ENCODE data around the gene BABAM2.
"Not testable (repeated sequence)": the region's sequence is repeated elsewhere in the genome, so short reads cannot be mapped to it uniquely, and the experiment has no call there.

Gene BABAM2

DNA sequence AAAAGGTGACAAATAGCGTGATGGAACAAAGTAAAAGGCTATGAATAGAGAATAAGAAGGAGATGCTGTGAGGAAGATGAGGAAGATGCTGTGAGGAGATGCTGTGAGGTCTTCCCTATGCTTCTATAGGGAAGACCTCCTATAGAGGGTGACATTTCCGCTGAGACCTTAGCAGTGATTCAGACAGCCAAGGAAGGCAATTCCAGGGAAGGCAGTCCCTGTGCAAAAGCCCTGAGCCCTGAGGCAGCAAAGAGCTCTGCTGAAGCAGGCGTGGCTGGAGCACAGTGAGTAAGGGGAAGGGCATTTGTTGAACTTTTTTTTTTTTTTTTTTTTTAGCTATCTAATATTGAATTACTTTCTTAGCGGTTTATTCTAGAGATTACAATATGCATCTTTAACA, 359.5 kb downstream of the BABAM2 start:
- peak; percentile 77 for DNase-seq (ENCODE audit: low spot score)

DNA sequence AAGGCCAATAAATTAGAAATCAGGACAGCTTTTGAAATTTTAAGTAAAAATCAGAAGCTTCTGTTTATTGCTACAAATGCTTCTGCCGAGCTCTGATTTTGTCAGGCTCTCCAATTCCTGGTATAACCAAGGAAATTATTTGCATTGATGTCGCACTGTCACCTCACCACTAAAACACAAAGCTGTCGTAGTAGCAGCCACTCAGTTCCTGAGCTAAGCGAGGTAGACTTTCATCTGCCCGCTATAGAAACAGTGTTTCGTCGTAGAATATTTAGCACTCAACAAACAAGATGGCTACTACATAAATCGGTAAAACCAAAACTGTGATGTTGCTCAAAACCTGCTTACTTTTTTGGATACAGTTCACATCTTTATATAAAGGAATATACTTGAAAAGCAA, 360.8 kb downstream of the BABAM2 start:
- DNase-seq (ENCODE audit: low spot score) = no peak

DNA sequence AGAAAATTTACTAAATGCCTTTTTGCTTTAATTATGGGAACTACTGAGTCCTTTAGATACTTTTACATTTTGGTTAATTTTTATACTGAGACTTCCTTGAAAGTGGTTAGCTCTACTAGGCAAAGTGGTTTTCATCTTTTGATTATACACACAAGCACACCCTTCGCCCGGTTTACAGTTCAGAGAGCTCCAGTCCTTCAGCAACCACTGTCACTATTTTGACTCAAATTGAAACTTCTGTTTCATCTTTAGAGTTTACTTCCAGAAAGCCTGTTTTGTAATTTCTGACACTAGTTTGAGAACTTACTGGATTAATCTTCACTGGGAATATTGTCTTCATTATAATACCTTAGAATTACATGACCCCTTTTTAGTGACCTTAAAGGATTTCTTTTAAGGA, 361.8 kb downstream of the BABAM2 start:
- DNase-seq (ENCODE audit: low spot score) = no peak

DNA sequence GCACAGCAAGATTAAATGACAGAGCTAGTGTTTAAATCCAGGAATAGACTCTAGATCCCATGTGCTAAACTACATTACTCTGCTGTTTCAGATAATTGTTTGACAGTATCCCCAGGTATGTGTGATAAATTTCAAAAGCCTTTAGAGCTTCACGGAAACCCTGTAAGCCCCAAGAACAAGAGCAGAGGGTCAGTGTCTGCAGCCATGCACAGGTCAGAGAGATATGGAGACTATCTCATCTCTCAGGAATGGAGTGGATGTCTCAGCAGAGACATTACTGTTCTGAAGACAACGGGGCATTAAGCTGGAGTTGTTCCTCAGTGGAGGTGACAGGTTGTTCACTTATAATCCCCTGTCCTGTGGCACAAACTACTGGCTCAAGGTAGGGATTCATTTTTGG, 363.0 kb downstream of the BABAM2 start:
- DNase-seq (ENCODE audit: low spot score) = no peak

DNA sequence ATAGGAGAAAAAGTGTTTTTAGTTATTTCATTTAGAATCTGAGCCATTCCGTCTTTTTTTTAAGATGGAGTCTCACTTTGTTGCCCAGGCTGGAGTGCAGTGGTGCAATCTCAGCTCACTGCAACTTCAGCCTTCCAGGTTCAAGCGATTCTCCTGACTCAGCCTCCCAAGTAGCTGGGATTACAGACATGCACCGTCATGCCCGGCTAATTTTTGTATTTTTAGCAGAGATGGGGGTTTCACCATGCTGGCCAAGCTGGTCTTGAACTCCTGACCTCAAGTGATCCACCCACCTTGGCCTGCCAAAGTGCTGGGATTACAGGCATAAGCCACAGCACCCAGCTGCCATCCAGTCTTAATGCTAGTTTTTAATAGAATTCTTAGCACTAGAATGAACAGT, 364.7 kb downstream of the BABAM2 start:
- not testable (repeated sequence) for DNase-seq (ENCODE audit: low spot score)

DNA sequence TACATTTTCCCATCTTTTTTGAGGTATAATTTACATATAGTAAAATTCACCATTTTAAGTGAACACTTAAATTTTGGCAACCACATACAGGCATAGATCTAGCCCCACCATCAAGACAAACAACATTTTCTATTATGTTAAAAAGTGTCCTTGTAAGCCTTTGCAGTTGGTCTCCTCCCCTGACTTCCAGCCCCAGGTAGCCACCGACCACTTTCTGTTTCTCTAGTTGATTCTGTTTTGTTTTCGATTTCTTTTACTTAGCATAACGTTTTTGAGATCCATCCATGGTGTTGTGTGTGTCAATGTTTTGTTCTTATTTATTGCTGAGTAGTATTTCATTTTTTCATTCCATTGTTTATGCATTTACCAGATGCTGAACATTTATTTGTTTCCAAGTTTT, 366.7 kb downstream of the BABAM2 start:
- no peak for DNase-seq (ENCODE audit: low spot score)

DNA sequence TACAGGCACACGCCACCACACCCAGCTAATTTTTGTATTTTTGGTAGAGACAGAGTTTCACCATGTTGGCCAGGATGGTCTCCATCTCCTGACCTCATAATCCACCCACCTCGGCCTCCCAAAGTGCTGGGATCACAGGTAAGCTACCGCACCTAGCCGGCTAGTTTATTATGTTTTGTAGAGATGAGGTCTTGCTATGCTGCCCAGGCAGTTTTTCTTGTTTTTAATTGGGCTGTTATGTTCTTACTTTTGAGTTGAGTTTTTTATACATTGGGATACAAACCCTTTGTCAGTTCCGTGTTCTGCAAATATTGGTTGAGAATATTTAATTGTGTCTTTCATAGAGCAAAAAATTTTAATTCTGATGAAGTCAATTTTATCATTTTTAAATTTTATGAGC, 368.7 kb downstream of the BABAM2 start:
- DNase-seq (ENCODE audit: low spot score) = not testable (repeated sequence)

DNA sequence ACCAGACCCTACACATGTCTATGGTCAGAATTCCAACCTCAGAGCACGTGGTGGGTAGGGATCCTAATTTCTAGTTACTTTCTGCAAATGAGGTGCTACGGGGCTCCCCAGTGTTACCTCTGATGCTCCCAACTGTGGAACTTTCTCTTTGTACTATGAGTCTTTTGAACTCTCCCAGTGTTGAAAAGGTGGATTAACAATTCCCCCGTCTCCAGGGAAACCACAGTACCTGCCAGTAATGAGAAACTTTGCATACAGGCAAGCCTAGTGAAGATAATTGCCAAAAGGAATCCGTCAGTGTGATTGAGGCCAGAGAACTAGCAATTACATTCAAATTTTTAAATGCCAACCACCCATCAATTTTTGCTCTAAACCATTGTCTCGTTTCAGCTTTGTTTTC, 373.2 kb downstream of the BABAM2 start:
- DNase-seq (ENCODE audit: low spot score) = no peak

DNA sequence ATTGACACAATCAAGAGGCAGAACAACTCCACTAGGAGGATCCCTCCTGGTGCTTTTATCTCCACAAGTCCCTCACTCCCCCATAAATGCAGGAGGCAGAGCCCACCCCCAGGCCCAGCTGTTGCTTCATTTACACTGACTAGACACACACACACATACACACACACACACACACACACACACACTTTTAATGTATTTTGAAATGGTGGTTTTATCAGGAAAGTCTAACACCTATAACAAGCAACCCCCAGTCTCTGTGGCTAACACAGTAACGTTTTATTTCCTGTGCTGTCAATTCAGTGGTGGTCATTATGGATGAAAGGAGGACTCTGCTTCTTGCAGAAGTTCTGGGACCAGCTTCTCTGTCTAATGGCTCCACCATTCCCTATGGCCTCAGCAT, 376.8 kb downstream of the BABAM2 start:
- no peak for DNase-seq (ENCODE audit: low spot score)

DNA sequence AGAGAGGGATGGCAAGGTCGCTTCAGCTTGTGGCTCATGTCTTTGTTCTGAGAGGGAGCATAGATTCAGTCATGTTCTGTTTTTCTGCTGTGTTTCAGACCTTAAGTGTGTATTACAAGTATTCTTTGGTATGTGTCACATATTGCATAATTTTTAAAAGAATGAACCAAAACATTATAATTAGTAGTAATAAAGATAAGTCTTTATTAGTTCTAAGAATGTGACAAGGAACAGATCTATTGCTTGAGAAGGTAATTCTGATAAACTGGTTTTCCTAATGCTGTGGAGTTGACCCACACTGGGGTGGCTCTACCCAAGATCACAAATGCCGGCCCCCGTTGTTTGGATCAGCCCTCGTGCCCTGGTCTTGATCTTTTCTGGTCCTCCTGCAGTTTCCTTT, 377.9 kb downstream of the BABAM2 start:
- DNase-seq (ENCODE audit: low spot score) = peak; percentile 29

DNA sequence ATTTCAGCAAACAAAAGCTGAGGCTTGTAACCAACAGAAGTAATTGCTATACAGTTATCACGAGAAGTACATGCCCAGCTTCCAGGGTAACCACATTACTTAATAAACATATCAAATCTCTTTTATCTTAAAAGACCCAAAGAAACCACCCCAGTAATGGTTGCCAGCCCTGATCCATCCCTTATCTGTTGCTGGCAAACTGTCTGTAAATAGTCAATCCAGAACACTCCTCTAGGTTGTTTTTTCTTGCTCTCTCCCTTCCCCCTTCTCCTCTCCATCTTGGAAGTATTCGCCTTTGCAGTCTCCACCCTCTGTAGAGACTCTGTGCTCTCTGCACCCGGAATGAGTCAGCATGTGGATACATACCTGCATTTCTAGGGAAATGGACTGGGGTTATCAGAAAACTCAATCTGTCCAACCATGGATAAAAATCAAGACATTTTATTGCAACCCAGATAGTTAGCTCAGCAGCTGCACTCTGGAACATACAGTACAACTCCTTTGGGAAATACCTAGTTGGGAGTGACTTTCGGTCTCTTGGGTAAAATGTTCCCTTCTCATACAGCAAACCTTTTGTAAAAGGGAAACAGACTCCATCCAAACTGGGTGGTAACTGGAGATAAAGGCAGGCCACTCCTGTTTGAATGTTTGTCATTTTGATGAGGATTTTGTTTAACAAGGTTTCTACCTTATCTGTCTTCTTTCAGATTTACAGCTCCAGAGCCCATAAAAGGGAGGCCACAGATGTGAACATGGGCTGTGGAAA, 378.7 kb downstream of the BABAM2 start:
- peak; percentile 82 for DNase-seq (ENCODE audit: low spot score)

DNA sequence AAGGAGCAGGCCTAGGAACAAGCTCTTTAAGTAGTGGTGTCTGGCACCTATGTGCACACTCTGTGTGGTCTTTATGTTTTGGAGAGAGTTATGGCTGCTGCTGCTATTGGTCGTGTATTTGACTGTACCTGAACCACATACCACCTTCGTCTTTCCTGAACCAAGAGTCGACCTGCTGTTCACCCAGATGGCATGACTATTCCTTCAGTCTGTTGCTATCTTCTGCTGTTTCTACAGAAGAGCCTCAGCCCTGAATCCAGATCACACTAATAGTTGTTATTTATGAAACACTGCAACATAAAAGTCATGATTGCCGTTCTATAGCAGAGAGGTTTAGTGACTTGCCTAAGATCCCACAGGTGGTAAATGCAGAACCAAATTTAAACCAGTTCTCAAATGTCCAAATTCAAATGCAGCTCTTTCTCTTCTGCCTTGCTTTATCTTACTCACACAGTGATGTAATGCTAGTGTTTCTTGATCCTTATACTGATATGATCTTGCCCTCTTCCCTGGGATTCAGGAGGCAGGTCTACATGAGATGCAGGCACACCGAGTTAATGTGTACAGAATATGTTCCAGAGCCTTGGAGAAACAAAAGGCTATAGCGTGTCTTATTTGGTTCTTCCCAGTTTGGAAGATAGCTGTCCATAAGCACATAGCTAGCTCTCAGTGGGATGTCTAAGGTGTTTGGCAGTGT, 380.1 kb downstream of the BABAM2 start:
- no peak for DNase-seq (ENCODE audit: low spot score)

DNA sequence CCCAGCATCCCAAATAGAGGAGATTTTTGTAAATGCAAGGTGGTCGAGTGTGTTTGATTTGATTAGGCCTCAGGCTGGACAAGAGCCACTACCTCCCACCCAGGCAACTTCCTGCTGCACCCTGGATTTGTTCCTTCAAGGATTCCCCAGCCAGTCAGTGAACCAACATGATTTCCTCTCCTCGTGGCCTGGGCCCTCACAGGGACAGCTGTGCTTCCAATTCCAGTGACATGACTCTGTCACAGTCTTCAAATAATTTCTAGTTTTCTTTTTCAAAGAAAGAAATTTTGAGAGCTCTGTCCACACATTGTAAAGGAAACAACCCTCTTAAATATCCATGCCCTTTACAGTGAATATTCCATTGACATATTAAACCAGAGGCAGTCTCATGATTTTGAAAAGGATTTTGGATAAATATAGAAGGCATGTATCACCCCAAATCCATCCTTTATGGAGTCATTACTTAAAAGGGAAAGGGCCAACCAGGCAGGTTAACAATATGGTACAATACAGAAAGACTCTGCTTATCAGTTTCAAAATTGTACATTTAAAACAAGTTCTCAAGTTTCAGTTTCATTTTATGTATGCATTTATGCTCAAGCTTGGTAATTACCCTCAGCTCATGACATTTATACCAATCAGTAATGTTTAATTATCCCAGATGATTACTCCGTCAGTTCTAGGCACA, 380.8 kb downstream of the BABAM2 start:
- no peak for DNase-seq (ENCODE audit: low spot score)

DNA sequence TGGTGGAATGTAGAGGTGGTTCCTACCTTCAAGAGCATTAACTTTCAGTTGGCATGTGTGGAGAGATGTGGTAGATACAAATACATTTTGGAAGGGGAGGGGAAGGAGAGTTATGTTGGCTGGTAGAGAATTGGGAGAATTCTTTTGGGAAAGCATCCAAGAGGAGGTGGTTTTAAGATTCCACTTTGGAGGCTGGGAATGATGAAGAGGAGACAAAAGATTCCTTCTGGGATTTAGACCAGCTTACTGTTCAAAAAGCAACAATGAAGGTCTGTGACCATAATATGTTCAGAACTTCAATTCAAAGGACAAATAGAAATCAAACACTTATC, 381.4 kb downstream of the BABAM2 start:
- DNase-seq (ENCODE audit: low spot score) = no peak

DNA sequence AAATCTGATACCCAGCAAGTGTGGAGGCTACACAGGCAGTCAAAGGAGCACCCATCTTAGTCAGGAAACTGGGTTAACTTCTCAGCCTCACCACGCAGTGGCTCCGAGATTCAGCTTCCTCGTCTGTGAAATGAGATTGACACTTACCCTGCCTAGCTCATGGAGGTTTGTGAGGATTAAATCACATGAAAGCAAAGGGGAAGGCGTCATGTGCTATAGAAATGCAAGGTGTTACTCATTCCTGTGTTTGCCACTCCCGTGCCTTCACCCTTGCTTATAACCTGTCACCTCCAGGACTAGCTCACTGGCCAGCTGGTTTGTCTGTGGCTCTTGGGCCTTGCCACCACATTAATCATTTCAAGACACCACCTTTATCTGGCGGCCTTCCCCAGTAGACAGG, 383.2 kb downstream of the BABAM2 start:
- peak; percentile 54 for DNase-seq (ENCODE audit: low spot score)

DNA sequence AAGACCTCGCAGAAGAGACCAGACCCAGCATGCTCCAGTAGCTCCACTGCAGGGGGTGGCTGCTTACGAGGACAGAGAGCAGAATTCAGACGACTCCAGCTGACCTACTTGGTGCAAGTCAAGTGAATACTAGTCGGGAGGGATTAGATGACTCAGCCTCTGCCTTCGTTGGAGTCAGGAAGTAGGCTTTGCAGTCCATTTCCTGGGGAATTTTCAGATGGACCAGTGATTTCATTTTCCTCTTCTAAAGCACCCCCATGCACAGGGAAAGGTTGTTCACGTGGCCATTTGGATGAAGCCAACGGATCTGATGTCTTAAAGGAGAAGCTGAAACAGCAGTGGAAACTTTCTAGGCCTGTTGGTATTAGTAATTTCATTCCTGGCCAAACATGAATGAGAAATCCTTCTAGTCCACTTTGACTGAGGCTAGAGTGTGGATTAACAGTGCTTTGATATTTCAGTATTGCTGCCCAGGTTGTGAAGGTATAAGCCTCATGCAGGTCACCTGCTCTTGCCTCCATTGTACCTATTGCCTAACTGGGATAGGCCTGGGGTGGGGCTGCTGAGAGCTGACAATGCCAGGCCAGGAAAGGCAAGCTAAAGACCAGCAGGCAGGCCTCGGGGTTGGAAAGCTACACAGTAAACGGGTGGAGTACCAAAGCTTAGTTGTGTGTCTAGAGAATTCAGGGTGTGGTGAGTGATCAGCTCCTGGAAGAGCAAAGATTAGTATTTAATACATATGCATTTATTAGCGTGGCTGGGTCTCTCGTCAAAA, 384.6 kb downstream of the BABAM2 start:
- peak; percentile 71 for DNase-seq (ENCODE audit: low spot score)

DNA sequence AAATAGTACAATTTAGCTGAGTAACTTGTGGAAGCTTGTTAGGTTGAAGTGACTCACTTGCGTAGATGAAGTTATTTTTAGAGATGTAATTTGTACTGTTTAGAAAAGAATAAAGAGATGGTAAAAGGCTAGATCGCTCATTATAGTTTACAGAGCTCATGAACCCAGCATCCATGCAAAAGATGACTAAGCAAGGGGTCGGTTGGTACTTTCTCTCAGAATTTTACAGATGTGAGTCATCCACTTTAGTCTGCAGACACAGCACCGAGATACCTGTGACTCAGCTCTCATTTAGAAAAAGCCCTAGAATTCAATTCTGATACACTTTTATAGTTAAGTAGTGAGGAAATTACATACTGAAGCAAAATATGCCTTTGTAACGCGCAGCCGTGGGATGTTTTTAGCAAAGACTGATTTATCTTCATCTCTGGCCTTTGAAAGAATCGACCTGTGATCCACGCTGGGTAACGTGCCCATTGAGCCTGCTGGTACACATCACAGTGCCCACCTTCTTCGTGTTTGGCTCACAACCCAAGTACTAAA, 385.6 kb downstream of the BABAM2 start:
- DNase-seq (ENCODE audit: low spot score) = peak; percentile 89

DNA sequence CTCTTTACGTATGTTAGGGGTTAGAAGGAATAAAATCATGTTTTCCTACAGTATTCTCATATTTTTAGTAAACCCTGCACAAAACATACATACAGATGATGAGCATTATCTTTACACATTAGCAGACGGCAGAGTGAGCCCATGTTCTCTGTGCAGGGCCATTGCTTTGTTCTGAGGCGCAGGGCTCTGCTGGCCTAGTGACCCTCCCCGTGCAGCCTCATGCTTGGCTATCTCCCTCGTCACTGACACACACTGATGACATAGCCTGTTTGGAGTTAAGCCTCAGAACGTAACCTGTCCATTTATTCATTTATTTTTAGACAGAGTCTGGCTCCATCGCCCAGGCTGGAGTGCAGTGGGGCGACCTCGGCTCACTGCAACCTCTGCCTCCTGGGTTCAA, 386.3 kb downstream of the BABAM2 start:
- DNase-seq (ENCODE audit: low spot score) = no peak

DNA sequence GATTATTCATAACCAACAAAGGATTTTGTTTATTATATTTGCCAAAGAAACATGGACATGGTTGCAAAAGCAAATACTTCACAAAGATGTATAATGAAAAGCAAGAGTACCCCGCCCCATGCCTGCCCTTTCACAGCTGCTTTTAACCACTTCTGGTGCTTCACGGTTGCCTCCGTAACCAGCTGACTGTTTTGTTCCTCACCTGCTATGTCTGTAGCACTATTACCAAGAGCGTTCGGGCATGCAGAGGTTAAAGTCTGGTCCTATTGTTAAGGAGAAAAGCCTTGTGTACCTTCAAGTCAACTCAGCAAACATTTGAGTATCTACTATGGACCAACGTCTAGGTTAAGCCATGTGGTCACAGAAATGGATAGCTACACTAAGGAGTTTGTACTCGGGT, 386.9 kb downstream of the BABAM2 start:
- DNase-seq (ENCODE audit: low spot score) = no peak

DNA sequence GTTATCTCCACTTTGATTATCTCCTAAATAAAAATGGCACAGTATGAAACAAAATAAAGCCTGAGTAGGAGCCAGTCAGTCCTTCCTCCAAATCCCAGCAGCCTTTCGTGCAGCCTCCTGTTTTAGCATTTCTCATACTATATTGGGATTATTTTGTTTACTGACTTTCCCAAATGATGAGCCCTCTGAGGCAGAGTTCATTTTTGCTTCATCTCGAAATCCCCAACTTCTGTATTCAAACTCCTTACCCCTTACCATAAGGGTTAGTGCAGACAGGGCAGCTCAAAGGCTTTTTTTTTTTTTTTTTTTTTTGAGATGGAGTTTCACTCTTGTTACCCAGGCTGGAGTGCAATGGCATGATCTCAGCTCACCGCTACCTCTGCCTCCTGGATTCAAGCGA, 388.8 kb downstream of the BABAM2 start:
- DNase-seq (ENCODE audit: low spot score) = no peak

DNA sequence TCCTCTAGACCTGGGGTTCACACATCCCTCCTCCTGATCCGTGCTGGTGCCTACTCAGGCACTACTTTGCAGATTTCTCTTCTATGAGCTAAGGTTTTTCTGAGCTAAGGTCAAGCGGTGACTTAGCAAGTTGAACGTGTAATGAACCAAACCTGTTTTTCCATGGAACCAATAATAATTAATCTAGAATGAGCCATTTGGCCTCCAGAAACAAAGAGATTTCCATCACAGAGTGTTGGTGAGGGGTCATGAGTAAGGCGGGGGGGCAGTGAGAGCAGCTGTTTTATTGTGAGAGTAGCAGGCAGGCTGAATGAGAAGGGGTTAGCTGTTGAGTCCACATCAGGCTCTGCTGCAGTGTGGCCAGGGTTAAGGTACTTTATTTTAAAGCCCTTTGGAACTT, 390.1 kb downstream of the BABAM2 start:
- DNase-seq (ENCODE audit: low spot score) = no peak

DNA sequence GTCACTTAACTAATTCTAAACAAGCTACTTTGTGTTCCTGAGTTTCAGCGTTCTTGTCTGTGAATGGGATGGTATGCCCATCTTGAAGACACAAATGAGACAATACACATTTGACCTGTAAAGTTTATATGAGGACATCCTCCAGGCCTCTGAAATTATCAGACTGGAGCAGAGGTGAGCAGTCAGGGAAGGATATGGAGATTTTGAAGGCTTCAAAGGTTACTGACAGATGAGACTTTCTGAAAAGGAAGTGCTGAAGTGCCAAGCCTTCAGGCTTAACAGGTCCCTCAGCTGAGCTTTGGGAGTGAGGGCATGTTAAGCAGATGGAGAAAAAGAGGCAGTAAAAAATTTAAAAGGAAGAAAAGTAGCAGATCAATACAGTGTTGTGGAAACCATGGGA, 391.2 kb downstream of the BABAM2 start:
- no peak for DNase-seq (ENCODE audit: low spot score)

Data from LoVo (cell line).